Loucy (cell line): ENCODE measurements around the gene SPATA31E1.

Experiments used
- H2AFZ ChIP-seq: fragments of 200-600 bp; sonication (generic); 2 replicates; pipeline ENCODE4 v1.6.0; 2016; ENCODE audit warnings: antibody characterized with exemption, mild to moderate bottlenecking, low read length, moderate library complexity
- H3F3A ChIP-seq: fragments of 200-600 bp; 2 replicates; pipeline ENCODE4 v1.6.0; 2016; ENCODE audit warnings: antibody characterized with exemption, low read depth, mild to moderate bottlenecking
- H3K27me3 ChIP-seq: fragments of 200-600 bp; sonication (generic); 2 replicates; pipeline ENCODE4 v1.6.1; 2014; ENCODE audit warnings: low read length, mild to moderate bottlenecking; ENCODE audit not compliant: insufficient read depth, poor library complexity, severe bottlenecking
- H3K36me3 ChIP-seq: fragments of 200-600 bp; sonication (generic); 2 replicates; pipeline ENCODE4 v1.6.1; 2016; ENCODE audit warnings: low read length; ENCODE audit not compliant: insufficient read depth
- H3K4me1 ChIP-seq: fragments of 200-600 bp; sonication (generic); 2 replicates; pipeline ENCODE4 v1.5.1; 2014; ENCODE audit warnings: low read length, mild to moderate bottlenecking; ENCODE audit not compliant: insufficient read depth, poor library complexity, severe bottlenecking
- H3K4me2 ChIP-seq: fragments of 200-600 bp; sonication (generic); 2 replicates; pipeline ENCODE4 v1.6.0; 2014; ENCODE audit warnings: antibody characterized with exemption, low read length, low read depth, mild to moderate bottlenecking; ENCODE audit not compliant: poor library complexity, severe bottlenecking
- H3K4me3 ChIP-seq: fragments of 200-600 bp; sonication (generic); 2 replicates; pipeline ENCODE4 v1.5.1; 2014; ENCODE audit warnings: low read length, mild to moderate bottlenecking, mixed read lengths; ENCODE audit not compliant: poor library complexity, severe bottlenecking
- H3K79me2 ChIP-seq: fragments of 200-600 bp; sonication (generic); 2 replicates; pipeline ENCODE4 v1.6.1; 2014; ENCODE audit warnings: low read length; ENCODE audit not compliant: insufficient read depth
- H3K9ac ChIP-seq: fragments of 200-600 bp; sonication (generic); 2 replicates; pipeline ENCODE4 v1.6.0; 2014; ENCODE audit warnings: mild to moderate bottlenecking, low read depth, low read length, moderate library complexity; ENCODE audit not compliant: poor library complexity, severe bottlenecking
- H3K9me2 ChIP-seq: fragments of 200-600 bp; sonication (generic); replicated peaks from 2 replicates; pipeline ENCODE4 v1.6.1; 2016; ENCODE audit warnings: low read depth, low read length, mixed read lengths
- H3K9me3 ChIP-seq: fragments of 200-600 bp; sonication (generic); 2 replicates; pipeline ENCODE4 v1.6.1; 2014; ENCODE audit warnings: mild to moderate bottlenecking, antibody characterized with exemption, low read length, low read depth; ENCODE audit not compliant: insufficient read depth
- H4K20me1 ChIP-seq: fragments of 200-600 bp; sonication (generic); 2 replicates; pipeline ENCODE4 v1.6.0; 2014; ENCODE audit warnings: antibody characterized with exemption, low read length, mild to moderate bottlenecking; ENCODE audit not compliant: insufficient read depth, poor library complexity, severe bottlenecking
- CTCF ChIP-seq: fragments of 200-600 bp; sonication (generic); conservative IDR thresholded peaks from 2 replicates; pipeline ENCODE4 v1.5.1; 2014; ENCODE audit warnings: mild to moderate bottlenecking, antibody characterized with exemption, low read length
- EZH2phosphoT487 ChIP-seq: fragments of 200-600 bp; IDR thresholded peaks from 2 replicates; pipeline ENCODE4 v1.6.1; 2018; ENCODE audit warnings: antibody characterized with exemption, mild to moderate bottlenecking, moderate library complexity, borderline replicate concordance

Gene SPATA31E1

GRCh38 chr9:87880116-87880515, 2.6 kb upstream of the SPATA31E1 start:
- H3K4me2 ChIP-seq: no peak overlapping the region
- H4K20me1 ChIP-seq: no peaks in the 10 kb centered on the region
- no peaks in the 10 kb centered on the region for H3K27me3 ChIP-seq
- TF ChIP-seq CTCF: no peak
- TF ChIP-seq EZH2phosphoT487: no peak
- no peak overlapping the region for H3K4me3 ChIP-seq
- no peak overlapping the region for H3K9ac ChIP-seq
- H3K9me3 ChIP-seq: no peaks in the 10 kb centered on the region
- H3F3A ChIP-seq: no peaks in the 10 kb centered on the region
- no peaks in the 10 kb centered on the region for H3K4me1 ChIP-seq
- no peaks in the 10 kb centered on the region for H3K79me2 ChIP-seq
- H2AFZ ChIP-seq: no peak overlapping the region
- H3K9me2 ChIP-seq: no peaks in the 10 kb centered on the region
- no peaks in the 10 kb centered on the region for H3K36me3 ChIP-seq

GRCh38 chr9:87880683-87881082, 2.0 kb upstream of the SPATA31E1 start:
- Histone ChIP-seq H3F3A (no peaks in the 10 kb centered on the region), H2AFZ (no peak overlapping the region), H3K27me3 (no peaks in the 10 kb centered on the region), H3K9me3 (no peaks in the 10 kb centered on the region), H3K4me1 (no peaks in the 10 kb centered on the region), H3K9me2 (no peaks in the 10 kb centered on the region), H4K20me1 (no peaks in the 10 kb centered on the region), H3K36me3 (no peaks in the 10 kb centered on the region), H3K9ac (no peak overlapping the region), H3K4me2 (no peak overlapping the region), H3K4me3 (no peak overlapping the region), H3K79me2 (no peaks in the 10 kb centered on the region)
- TF ChIP-seq EZH2phosphoT487: no peak
- TF ChIP-seq CTCF: no peak

GRCh38 chr9:87883274-87883673, 597 bp downstream of the SPATA31E1 start:
- Histone ChIP-seq H3K4me1 (no peaks in the 10 kb centered on the region), H3K4me2 (no peak overlapping the region), H3K9me2 (no peaks in the 10 kb centered on the region), H3K36me3 (no peaks in the 10 kb centered on the region), H3K4me3 (no peak overlapping the region), H2AFZ (no peak overlapping the region), H3K9ac (no peak overlapping the region), H3F3A (no peaks in the 10 kb centered on the region), H3K9me3 (peaks cover 3% of the 10 kb centered on the region; the same call in 1 of the 2 replicates), H4K20me1 (no peaks in the 10 kb centered on the region), H3K79me2 (no peaks in the 10 kb centered on the region), H3K27me3 (no peaks in the 10 kb centered on the region)
- TF ChIP-seq CTCF (no peak), EZH2phosphoT487 (no peak)
